ENCODE results near the gene TRIP4. TPM values are rescaled to one million over a fixed set of nuclear protein-coding genes. Genes with fewer than 3 reads are reported as not detected.

Gene TRIP4
- total RNA-seq, 4 donors from 2014 or later: 16.9 to 53.3 (median 23.9) TPM

DNA sequence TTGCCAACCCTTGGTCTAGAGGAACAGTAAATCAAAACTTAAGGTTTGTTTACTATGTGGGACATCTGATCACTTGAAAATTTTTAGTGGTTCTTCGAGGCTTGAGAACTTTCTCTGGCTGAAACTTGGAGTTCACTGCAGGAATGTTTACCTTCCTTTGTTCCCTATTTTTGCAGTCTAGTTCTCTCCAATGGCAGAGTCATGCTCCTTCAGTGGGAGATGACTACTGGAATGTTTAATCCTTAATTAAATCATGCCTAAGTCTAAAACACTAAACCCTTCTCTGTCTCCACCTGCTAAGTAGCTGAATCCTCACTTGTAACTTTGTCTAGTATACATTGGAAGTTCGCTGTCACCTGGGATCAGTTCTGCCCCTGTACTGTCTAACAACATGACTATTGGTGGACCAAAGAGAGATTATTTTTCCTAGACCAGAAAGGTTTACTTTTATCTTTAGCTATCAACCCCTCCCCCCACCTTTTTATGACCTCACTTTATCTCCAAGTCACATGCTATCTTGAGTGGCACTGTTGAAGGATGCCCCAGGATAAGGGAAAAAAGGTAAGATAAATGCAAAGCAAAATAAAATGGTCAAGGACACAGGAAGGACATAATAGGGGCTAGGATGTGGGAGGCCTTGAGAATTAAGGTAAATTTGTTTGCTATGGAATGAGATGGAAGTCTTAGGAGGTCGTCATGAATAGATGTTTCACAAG, 71.6 kb downstream of the TRIP4 start:
- 70 to 89% methylated on average over 3 of the region's 3 CpGs for WGBS, 2 donors (ENCODE audit: low coverage in 1 of 2)
- H3K4me3 ChIP-seq: no peak overlapping the region
- H3K4me1 ChIP-seq: peaks cover 16 to 60% (median 32%) of the 10 kb centered on the region in 4 donors
- no peak for TF ChIP-seq POLR2AphosphoS5 (IDR thresholded peaks at IDR 0.05)
- TF ChIP-seq, protein P1, sequence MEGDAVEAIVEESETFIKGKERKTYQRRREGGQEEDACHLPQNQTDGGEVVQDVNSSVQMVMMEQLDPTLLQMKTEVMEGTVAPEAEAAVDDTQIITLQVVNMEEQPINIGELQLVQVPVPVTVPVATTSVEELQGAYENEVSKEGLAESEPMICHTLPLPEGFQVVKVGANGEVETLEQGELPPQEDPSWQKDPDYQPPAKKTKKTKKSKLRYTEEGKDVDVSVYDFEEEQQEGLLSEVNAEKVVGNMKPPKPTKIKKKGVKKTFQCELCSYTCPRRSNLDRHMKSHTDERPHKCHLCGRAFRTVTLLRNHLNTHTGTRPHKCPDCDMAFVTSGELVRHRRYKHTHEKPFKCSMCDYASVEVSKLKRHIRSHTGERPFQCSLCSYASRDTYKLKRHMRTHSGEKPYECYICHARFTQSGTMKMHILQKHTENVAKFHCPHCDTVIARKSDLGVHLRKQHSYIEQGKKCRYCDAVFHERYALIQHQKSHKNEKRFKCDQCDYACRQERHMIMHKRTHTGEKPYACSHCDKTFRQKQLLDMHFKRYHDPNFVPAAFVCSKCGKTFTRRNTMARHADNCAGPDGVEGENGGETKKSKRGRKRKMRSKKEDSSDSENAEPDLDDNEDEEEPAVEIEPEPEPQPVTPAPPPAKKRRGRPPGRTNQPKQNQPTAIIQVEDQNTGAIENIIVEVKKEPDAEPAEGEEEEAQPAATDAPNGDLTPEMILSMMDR (IDR thresholded peaks at IDR 0.05): no peak
- TF ChIP-seq POLR2A (IDR thresholded peaks at IDR 0.05): no peak
- TF ChIP-seq EP300 (IDR thresholded peaks at IDR 0.05; ENCODE audit: low read depth): no peak
- H3K36me3 ChIP-seq: no peaks in the 10 kb centered on the region
- DNase-seq: no peak
- intact Hi-C loops (cut with DNase I; ENCODE audit: low total_unique reads) (no loop called here), in situ Hi-C loops (cut with MboI; ENCODE audit: low pct_ligation_motif_present in 1 of 4, low pct_unique_long_range_greater_than_20kb in 1 of 4, low sequenced_read_pairs in 3 of 4) (no loop called here)
- no peaks in the 10 kb centered on the region for H3K9me3 ChIP-seq
- no peaks in the 10 kb centered on the region for H3K27me3 ChIP-seq
- H3K27ac ChIP-seq: peak overlapping the region in 1 of 4 donors; percentile 93

DNA sequence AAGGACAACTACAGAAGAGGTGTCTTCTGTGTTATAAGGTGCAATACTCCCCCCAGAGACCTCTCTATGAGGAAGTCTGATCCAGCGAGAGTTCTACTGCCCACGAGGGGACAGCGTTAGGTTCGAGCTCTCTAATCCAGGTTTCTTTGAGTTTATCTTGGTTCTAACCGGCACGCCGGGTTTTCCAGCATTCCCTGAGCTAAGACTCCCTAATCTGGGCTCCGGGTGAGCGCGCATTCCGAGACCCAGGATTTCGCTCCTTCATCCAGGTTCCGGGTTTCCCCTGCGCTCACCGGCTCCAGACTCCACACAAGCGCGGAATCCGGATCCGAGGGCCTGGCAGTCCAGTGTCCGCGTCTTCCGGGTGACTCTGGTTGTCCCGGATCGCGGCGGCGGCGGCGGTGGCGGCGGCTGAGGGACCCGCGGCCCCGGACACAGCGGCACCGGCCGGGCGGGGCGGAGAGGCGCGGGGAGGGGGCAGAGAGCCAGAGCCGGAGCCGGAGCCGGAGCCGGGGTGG, 72.6 kb downstream of the TRIP4 start, which contains the start of gene ZNF609:
TSS of gene ZNF609 (plus strand) at position 373 of the 518 bp plus-strand sequence. CDS start 38,842 bp downstream, outside the sequence.
- 1% methylated on average over 21 of the region's 45 CpGs; no CpG with 5 or more reads in 1 of the 2 donors for WGBS, 2 donors (ENCODE audit: low coverage in 1 of 2)

DNA sequence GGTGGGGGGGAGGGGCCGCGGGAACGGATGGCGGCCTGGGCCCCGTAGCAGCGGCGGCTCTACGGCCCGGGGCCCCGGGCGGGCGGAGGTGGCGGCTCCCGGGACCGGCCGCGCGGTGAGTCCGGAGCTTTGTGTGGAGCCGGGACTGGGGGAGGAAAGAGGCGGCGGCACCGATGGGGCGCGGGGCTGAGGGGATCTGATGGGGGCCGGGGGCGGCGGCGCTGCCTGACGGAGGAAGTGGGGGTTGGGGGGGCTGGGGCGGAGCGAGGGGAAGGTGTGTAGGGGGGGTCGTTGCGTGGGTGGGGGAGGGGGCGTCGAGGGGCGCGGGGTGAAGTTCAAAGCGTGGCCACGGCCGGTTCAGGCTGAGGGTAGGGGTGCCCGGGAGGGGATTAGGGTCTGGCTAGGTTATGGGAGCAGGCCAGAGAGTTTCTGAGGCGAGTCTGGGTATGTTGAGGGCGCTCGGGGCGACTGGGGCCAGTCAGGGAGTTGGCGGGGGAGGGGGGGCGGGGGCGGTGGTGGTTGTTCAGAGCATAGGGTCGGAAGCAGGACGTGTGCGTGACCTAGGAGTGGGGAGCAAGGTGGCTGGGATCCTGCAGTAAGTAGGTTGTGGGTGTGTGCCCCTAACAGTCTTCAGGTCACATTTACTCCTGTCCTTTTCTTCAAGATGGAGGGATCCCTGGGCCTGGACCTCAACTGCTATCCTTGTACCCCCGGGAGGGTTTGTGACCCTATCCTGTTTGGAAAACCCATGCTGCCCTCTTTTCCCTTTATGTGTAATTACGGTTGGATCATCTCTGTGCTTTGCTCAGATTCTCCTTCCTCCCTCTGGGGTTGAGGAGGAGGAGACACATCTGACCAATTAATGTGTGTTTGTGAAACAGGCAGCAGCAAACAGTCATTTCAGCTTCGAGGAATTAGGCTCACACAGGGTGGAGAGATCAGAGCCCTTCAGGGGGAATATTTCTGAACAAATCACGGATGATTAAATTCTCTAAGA, 73.4 kb downstream of the TRIP4 start:
- intact Hi-C loops (cut with DNase I; ENCODE audit: low total_unique reads): no loop called here
- Histone ChIP-seq H3K27me3 (no peaks in the 10 kb centered on the region), H3K4me3 (peak overlapping the region; percentile 78 to 96 (median 87)), H3K36me3 (no peaks in the 10 kb centered on the region), H3K27ac (peak overlapping the region; percentile 92 to 95 (median 94)), H3K4me1 (peaks cover 16 to 61% (median 34%) of the 10 kb centered on the region in 4 donors), H3K9me3 (no peaks in the 10 kb centered on the region)
- peak; percentile 53 for TF ChIP-seq POLR2A (IDR thresholded peaks at IDR 0.05)
- peak; percentile 54 to 63 (median 60) for TF ChIP-seq POLR2AphosphoS5 (IDR thresholded peaks at IDR 0.05)
- TF ChIP-seq EP300 (IDR thresholded peaks at IDR 0.05; ENCODE audit: low read depth): no peak
- TF ChIP-seq, protein P1 (IDR thresholded peaks at IDR 0.05): peak in 1 of 5 experiments; percentile 38
- peak; percentile 28 for DNase-seq
- WGBS, 2 donors (ENCODE audit: low coverage in 1 of 2): 0 to 2% methylated on average over 2 to 42 of the region's 56 CpGs
- in situ Hi-C loops (cut with MboI; ENCODE audit: low pct_ligation_motif_present in 1 of 4, low pct_unique_long_range_greater_than_20kb in 1 of 4, low sequenced_read_pairs in 3 of 4): no loop called here

More for the DNA sequence above, 72.6 kb downstream of the TRIP4 start, which contains the start of gene ZNF609:
- intact Hi-C loops (cut with DNase I; ENCODE audit: low total_unique reads): no loop called here
- Histone ChIP-seq H3K9me3 (no peaks in the 10 kb centered on the region), H3K4me3 (peak within 1 kb of the TSS; percentile 78 to 96 (median 87)), H3K27me3 (no peaks in the 10 kb centered on the region), H3K36me3 (no peaks in the 10 kb centered on the region), H3K27ac (peak within 1 kb of the TSS; percentile 92 to 95 (median 94)), H3K4me1 (peaks cover 16 to 64% (median 34%) of the 10 kb centered on the region in 4 donors)
- DNase-seq: peak; percentile 97
- in situ Hi-C loops (cut with MboI; ENCODE audit: low pct_ligation_motif_present in 1 of 4, low pct_unique_long_range_greater_than_20kb in 1 of 4, low sequenced_read_pairs in 3 of 4): no loop called here
- TF ChIP-seq POLR2A (IDR thresholded peaks at IDR 0.05): no peak
- no peak for TF ChIP-seq EP300 (IDR thresholded peaks at IDR 0.05; ENCODE audit: low read depth)
- peak; percentile 58 to 87 (median 82) for TF ChIP-seq POLR2AphosphoS5 (IDR thresholded peaks at IDR 0.05)
- TF ChIP-seq, protein P1 (IDR thresholded peaks at IDR 0.05): no peak

Data from transverse colon (tissue), 4 donors.